ENCODE data around the gene SLCO1B3. TPM values are rescaled to one million over a fixed set of nuclear protein-coding genes. Genes with fewer than 3 reads are reported as not detected.

SLCO1B3 gene
- total RNA-seq, 4 donors from 2014 or later = 0.35 TPM; not detected in 3

- H3K27ac ChIP-seq = no peak overlapping the region
- peaks cover 0 to 6% (median 0%) of the 10 kb centered on the region in 3 donors for H3K9me3 ChIP-seq
- H3K4me3 ChIP-seq = no peak overlapping the region
- no peak for ATAC-seq
- no peaks in the 10 kb centered on the region for H3K27me3 ChIP-seq
- TF ChIP-seq POLR2A (IDR thresholded peaks at IDR 0.05) = no peak
- TF ChIP-seq POLR2AphosphoS5 (IDR thresholded peaks at IDR 0.05) = no peak
- TF ChIP-seq EP300 (IDR thresholded peaks at IDR 0.05) = no peak
- TF ChIP-seq CTCF (IDR thresholded peaks at IDR 0.05) = no peak
- H3K4me1 ChIP-seq = no peaks in the 10 kb centered on the region
- 38 to 100% methylated on average over 1 of the region's 6 CpGs for WGBS, 2 donors (ENCODE audit: low coverage in 1 of 2)
- H3K36me3 ChIP-seq = no peaks in the 10 kb centered on the region
Observed at GRCh38 chr12:20917269-20917668, 106.8 kb downstream of the SLCO1B3 start.

GRCh38 chr12:20917819-20918218 is 107.3 kb downstream of the SLCO1B3 start:
- ATAC-seq = no peak
- H3K4me1 ChIP-seq = no peaks in the 10 kb centered on the region
- no peaks in the 10 kb centered on the region for H3K27me3 ChIP-seq
- H3K9me3 ChIP-seq = peaks cover 0 to 6% (median 0%) of the 10 kb centered on the region in 3 donors
- no peaks in the 10 kb centered on the region for H3K36me3 ChIP-seq
- TF ChIP-seq EP300 (IDR thresholded peaks at IDR 0.05) = no peak
- H3K4me3 ChIP-seq = no peak overlapping the region
- H3K27ac ChIP-seq = no peak overlapping the region
- 100% methylated on average over 1 of the region's 1 CpG; no CpG with 5 or more reads in 1 of the 2 donors for WGBS, 2 donors (ENCODE audit: low coverage in 1 of 2)

- H3K4me3 ChIP-seq = no peak overlapping the region
- no peak overlapping the region for H3K27ac ChIP-seq
- WGBS, 2 donors (ENCODE audit: low coverage in 1 of 2) = 79 to 87% methylated on average over 4 of the region's 4 CpGs
- no peaks in the 10 kb centered on the region for H3K36me3 ChIP-seq
- no peak for ATAC-seq
- H3K4me1 ChIP-seq = no peaks in the 10 kb centered on the region
- no peaks in the 10 kb centered on the region for H3K27me3 ChIP-seq
- TF ChIP-seq CTCF (IDR thresholded peaks at IDR 0.05) (no peak), POLR2A (IDR thresholded peaks at IDR 0.05) (no peak), EP300 (IDR thresholded peaks at IDR 0.05) (no peak), POLR2AphosphoS5 (IDR thresholded peaks at IDR 0.05) (no peak)
- peaks cover 0 to 14% (median 0%) of the 10 kb centered on the region in 3 donors for H3K9me3 ChIP-seq
Observed at GRCh38 chr12:20931894-20932293, 121.4 kb downstream of the SLCO1B3 start.

GRCh38 chr12:20946732-20947131 is 136.2 kb downstream of the SLCO1B3 start:
- 36 to 50% methylated on average over 5 of the region's 5 CpGs for WGBS, 2 donors (ENCODE audit: low coverage in 1 of 2)
- Histone ChIP-seq H3K27ac (no peak overlapping the region), H3K27me3 (no peaks in the 10 kb centered on the region), H3K9me3 (no peaks in the 10 kb centered on the region), H3K4me3 (no peak overlapping the region), H3K36me3 (no peaks in the 10 kb centered on the region), H3K4me1 (no peaks in the 10 kb centered on the region)
- no peak for ATAC-seq
- no peak for TF ChIP-seq EP300 (IDR thresholded peaks at IDR 0.05)
- TF ChIP-seq CTCF (IDR thresholded peaks at IDR 0.05) = peak; percentile 11 to 31 (median 17)

- no peak for ATAC-seq
- H3K4me1 ChIP-seq = no peaks in the 10 kb centered on the region
- WGBS, 2 donors (ENCODE audit: low coverage in 1 of 2) = 65 to 74% methylated on average over 3 of the region's 3 CpGs
- TF ChIP-seq EP300 (IDR thresholded peaks at IDR 0.05) = no peak
- TF ChIP-seq CTCF (IDR thresholded peaks at IDR 0.05) = peak in 3 of 4 experiments; percentile 8 to 28 (median 15)
- no peak overlapping the region for H3K27ac ChIP-seq
- no peaks in the 10 kb centered on the region for H3K27me3 ChIP-seq
- no peak overlapping the region for H3K4me3 ChIP-seq
- H3K36me3 ChIP-seq = no peaks in the 10 kb centered on the region
- no peaks in the 10 kb centered on the region for H3K9me3 ChIP-seq
Observed at GRCh38 chr12:20950248-20950647, 139.7 kb downstream of the SLCO1B3 start.
